HL-60/S4 (cell line): Measurements from ENCODE around the gene MXI1.

Experiments
- in situ Hi-C: fragments of 300-500 bp; cut with MboI; formaldehyde crosslinking; loops from 2 replicates; pipeline ENCODE4 v1.14.3; 2022; ENCODE audit warnings: low sequenced_read_pairs

MXI1 gene

DNA sequence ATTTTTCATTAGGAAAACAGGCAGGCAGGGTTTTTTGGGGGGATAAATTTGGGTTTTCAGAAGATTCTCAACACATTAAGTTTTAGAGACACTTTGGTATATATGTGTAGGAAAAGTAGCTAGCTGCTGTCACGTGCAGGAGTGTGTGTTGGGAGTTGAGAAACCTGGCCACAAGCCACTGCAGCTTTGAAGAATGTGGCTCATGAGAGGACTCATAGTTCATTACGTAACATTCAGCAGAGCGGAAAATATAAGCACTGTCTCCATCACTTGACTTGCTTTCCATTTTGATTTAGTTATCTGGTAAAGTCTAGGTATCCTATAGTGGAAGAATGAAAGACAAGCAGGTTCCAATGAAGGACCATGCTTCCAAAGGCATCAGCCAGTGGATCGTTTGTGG, 66.1 kb downstream of the MXI1 start:
- in situ Hi-C loops, result no loop called here

DNA sequence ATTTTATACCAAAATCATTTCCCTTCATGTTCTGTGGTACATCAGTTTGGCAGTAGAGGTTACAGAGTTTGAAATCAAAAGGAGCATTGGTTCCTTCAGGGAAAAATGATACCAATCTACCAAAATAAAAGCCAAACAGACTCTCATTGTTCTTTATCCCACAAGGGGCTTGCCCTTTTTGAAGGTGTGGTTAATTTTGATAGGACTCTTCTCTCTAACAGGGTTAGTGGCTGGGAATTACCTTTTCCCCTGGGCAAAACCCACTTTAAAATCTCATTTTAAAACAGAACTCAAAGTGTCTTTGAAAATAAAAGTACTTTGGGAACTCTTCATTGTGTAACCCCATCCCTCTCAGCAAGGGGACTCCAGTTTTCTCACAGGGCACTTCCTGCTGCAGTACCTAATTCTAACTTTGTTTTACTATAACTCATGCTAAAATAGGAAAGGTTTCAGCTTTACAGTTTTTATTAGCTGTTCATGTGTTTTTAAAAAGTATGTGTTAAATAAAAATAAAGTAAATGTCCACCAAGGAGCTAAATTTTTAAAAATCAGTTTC, 66.7 kb downstream of the MXI1 start:
- in situ Hi-C loops, result no loop called here

- in situ Hi-C loops, result no loop called here
Measured at GRCh38 chr10:110274647-110275046, 67.2 kb downstream of the MXI1 start.

- in situ Hi-C loops, result no loop called here
Measured at GRCh38 chr10:110275128-110275729, 67.8 kb downstream of the MXI1 start.

DNA sequence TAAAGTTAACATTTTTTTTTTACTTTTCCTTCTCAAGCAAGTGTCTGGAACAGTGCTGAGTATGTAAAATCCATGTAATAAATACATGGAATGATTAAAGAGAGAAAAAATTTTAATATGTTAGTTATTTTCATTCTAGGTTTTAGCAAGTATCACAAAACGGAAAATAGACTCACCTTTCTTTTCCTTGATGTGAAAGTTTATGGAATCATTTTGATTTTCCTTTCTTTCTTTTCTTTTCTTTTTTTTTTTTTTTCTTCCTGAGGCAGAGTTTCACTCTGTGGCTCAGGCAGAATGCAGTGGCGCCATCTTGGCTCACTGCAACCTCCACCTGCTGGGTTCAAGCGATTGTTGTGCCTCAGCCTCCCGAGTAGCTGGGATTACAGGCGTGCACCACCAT, 69.2 kb downstream of the MXI1 start:
- in situ Hi-C loops, result no loop called here

GRCh38 chr10:110277591-110277990, 70.2 kb downstream of the MXI1 start:
- in situ Hi-C loops, result no loop called here

GRCh38 chr10:110278562-110279406, 71.4 kb downstream of the MXI1 start:
- in situ Hi-C loops, result no loop called here

- in situ Hi-C loops, result no loop called here
Measured at GRCh38 chr10:110279407-110279986, 72.1 kb downstream of the MXI1 start.

- in situ Hi-C loops, result loop anchor here (10.0 kb wide), 1 partner anchor 149 kb away; no protein-coding TSS in a partner anchor
Measured at GRCh38 chr10:110284262-110284661, 76.9 kb downstream of the MXI1 start.

DNA sequence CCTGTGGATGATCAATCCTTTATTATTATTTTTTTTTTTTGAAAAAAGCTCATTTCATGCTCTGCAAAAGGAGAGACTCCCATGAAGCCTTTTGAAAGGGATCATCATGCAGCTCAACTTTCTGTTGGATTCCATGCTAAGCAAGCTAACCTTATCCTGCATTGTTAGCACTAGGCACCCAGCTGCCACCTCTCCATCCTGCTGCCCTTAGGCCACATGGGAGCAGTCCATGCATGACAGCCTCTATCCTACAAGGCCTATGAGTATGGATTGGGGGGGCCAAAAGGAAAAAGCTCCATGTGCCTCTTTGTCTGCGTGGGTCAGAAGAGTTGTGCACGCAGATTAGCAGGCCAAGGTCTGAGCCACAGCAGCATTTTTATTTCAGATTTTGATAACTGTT, 78.1 kb downstream of the MXI1 start:
- in situ Hi-C loops, result loop anchor here (10.0 kb wide), 1 partner anchor 151 kb away; no protein-coding TSS in a partner anchor

GRCh38 chr10:110286841-110287240, 79.4 kb downstream of the MXI1 start:
- in situ Hi-C loops, result loop anchor here (10.0 kb wide), 1 partner anchor 152 kb away; no protein-coding TSS in a partner anchor

GRCh38 chr10:110296966-110297365, 89.6 kb downstream of the MXI1 start:
- in situ Hi-C loops, result no loop called here

GRCh38 chr10:110300486-110300986, 93.1 kb downstream of the MXI1 start:
- in situ Hi-C loops, result loop anchor here (25.0 kb wide), 1 partner anchor 1837 kb away; no protein-coding TSS in a partner anchor

DNA sequence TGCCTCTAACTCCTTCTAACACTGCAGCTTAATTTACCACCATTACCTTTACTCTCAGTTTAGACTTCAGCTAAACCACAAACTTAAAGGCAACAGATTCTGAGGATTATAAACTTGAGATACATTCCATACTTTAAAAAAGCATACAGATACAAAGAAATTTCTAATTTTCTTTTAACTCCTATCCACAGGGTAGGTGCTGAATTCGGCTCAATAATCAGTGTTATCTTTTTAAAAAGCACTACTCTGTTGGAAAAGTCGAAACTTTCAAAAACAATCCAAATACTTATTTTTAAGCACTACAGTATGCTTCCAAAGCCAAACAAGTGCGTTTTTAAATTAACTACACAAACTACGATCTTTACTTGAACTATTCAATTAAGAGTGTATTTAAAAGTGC, 96.3 kb downstream of the MXI1 start:
- in situ Hi-C loops, result loop anchor here (25.0 kb wide), 1 partner anchor 1834 kb away; no protein-coding TSS in a partner anchor

DNA sequence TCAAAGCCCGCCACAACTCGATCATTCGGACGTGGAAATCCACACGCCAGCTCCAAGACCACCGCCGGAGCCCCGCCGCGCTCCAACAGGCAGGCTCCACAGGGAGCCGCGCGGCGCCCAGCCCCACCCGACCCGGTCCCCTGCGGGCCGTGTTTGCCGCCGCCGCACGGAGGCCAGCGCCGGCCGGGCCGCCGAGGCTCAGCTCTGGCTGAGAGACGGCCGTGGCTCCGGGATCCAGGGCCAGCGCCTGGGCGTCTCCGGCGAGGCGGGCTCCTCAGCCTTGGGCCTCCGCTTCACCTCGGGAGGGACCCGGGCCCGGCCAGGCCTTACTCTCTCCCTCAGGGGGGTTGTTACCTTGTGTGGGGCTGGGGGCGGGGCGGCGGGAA, 97.0 kb downstream of the MXI1 start:
- in situ Hi-C loops, result loop anchor here (25.0 kb wide), 1 partner anchor 1833 kb away; no protein-coding TSS in a partner anchor

- in situ Hi-C loops, result loop anchor here (25.0 kb wide), 1 partner anchor 1832 kb away; no protein-coding TSS in a partner anchor
Measured at GRCh38 chr10:110304780-110305421, 97.5 kb downstream of the MXI1 start, which contains the start of gene SMNDC1. Gene SMNDC1 (minus strand): TSS chr10:110304920. CDS start chr10:110303587, 1,333 bp downstream.

- in situ Hi-C loops, result loop anchor here (25.0 kb wide), 1 partner anchor 1831 kb away; no protein-coding TSS in a partner anchor
Measured at GRCh38 chr10:110305767-110306451, 98.5 kb downstream of the MXI1 start.

DNA sequence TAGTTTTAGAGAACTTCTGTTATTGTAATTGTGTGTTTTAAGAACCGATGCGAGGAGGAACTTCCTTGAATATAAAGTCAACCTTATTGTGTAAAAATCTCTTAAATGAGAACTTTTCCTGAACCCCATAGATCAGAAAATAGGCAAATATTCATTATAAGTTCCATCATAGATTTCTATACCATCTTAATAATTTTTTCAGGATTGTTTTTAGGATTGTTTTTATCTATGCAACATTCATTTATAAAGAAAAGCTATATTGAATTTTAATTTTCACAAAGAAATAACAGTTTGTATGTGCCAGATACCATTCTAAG, 99.0 kb downstream of the MXI1 start:
- in situ Hi-C loops, result loop anchor here (25.0 kb wide), 1 partner anchor 1831 kb away; no protein-coding TSS in a partner anchor

GRCh38 chr10:110307805-110308204, 100.4 kb downstream of the MXI1 start:
- in situ Hi-C loops, result loop anchor here (25.0 kb wide), 1 partner anchor 1829 kb away; no protein-coding TSS in a partner anchor

DNA sequence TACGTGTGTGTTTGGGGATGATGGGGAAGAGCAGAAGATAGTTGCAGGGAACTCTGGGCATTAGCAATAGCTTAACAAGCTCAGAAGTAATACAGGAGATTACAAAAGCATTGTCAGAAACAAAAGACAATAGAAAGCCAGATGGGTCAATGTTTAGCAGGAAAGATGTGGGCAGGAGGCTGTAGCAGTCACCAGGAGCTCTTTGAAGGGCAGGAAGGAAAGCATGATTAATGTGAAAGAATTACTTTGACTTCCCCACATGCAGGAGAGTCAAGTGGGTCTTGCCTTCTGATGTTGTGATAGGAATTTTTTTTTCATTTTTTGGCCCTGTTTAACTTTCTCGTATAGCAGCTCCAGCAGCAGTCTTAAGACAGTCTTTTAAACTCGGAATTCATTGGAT, 103.3 kb downstream of the MXI1 start:
- in situ Hi-C loops, result loop anchor here (25.0 kb wide), 1 partner anchor 1827 kb away; no protein-coding TSS in a partner anchor
